UCSD-AML1 (cell line): ENCODE data around the gene VPS37C.

Experiments used
- DNase-seq: peaks from one replicate; lab custom pipeline; 2025; ENCODE audit not compliant: unreplicated experiment; lab: John Stamatoyannopoulos, UW

Gene VPS37C

GRCh38 chr11:61119055-61119454 is 42.2 kb downstream of the VPS37C start:
- DNase-seq, result no peak

- no peak for DNase-seq
These were observed 42.8 kb downstream of the VPS37C start for GRCh38 chr11:61118406-61118805.

- DNase-seq, result no peak
These were observed 43.2 kb downstream of the VPS37C start for GRCh38 chr11:61118004-61118403.

GRCh38 chr11:61117168-61117520 is 44.1 kb downstream of the VPS37C start:
- DNase-seq, result no peak

GRCh38 chr11:61116426-61117167 is 44.6 kb downstream of the VPS37C start:
- DNase-seq, result no peak

GRCh38 chr11:61115498-61116224 is 45.6 kb downstream of the VPS37C start:
- no peak for DNase-seq

GRCh38 chr11:61114913-61115312 is 46.3 kb downstream of the VPS37C start:
- DNase-seq, result no peak

GRCh38 chr11:61113201-61113600 is 48.0 kb downstream of the VPS37C start:
- DNase-seq, result no peak

GRCh38 chr11:61112575-61112974 is 48.7 kb downstream of the VPS37C start:
- DNase-seq, result no peak

- no peak for DNase-seq
These were observed 49.3 kb downstream of the VPS37C start for GRCh38 chr11:61111786-61112517.

GRCh38 chr11:61111050-61111435 is 50.2 kb downstream of the VPS37C start:
- DNase-seq, result no peak

GRCh38 chr11:61110255-61111049 is 50.8 kb downstream of the VPS37C start:
- no peak for DNase-seq

GRCh38 chr11:61109671-61110070 is 51.6 kb downstream of the VPS37C start:
- DNase-seq, result no peak

- DNase-seq, result no peak
These were observed 52.2 kb downstream of the VPS37C start for GRCh38 chr11:61108847-61109585.

- DNase-seq, result no peak
These were observed 53.3 kb downstream of the VPS37C start for GRCh38 chr11:61107888-61108287.

GRCh38 chr11:61106894-61107470 is 54.2 kb downstream of the VPS37C start:
- DNase-seq, result no peak

GRCh38 chr11:61106296-61106695 is 54.9 kb downstream of the VPS37C start:
- DNase-seq, result no peak

GRCh38 chr11:61104963-61105362 is 56.3 kb downstream of the VPS37C start:
- DNase-seq, result no peak

- no peak for DNase-seq
These were observed 57.3 kb downstream of the VPS37C start for GRCh38 chr11:61103851-61104423.
